HG03039 (cell line): ENCODE results near the gene DPP4.

Source experiments
- ATAC-seq: cut with Tn5 transposase; IDR thresholded peaks from one replicate; pipeline ENCODE4 v1.9.1; 2021; ENCODE audit warnings: mild to moderate bottlenecking, moderate library complexity; ENCODE audit not compliant: unreplicated experiment

The DPP4 gene

GRCh38 chr2:162073888-162074631 is at the start of gene DPP4:
TSS of gene DPP4 (minus strand) at chr2:162074215. CDS start at chr2:162073981, 234 bp downstream.
- peak; percentile 83 for ATAC-seq

- ATAC-seq, result no peak
These were observed 44.4 kb upstream of the DPP4 start for GRCh38 chr2:162118166-162119031.

GRCh38 chr2:162116352-162116751 is 42.3 kb upstream of the DPP4 start:
- ATAC-seq, result no peak

GRCh38 chr2:162115076-162115475 is 41.1 kb upstream of the DPP4 start:
- no peak for ATAC-seq

GRCh38 chr2:162114271-162114670 is 40.3 kb upstream of the DPP4 start:
- ATAC-seq, result no peak

GRCh38 chr2:162113776-162114168 is 39.8 kb upstream of the DPP4 start:
- no peak for ATAC-seq

- ATAC-seq, result no peak
These were observed 39.2 kb upstream of the DPP4 start for GRCh38 chr2:162113088-162113775.

GRCh38 chr2:162111958-162112850 is 38.2 kb upstream of the DPP4 start:
- ATAC-seq, result no peak

GRCh38 chr2:162107361-162107901 is 33.4 kb upstream of the DPP4 start:
- no peak for ATAC-seq

- ATAC-seq, result no peak
These were observed 32.7 kb upstream of the DPP4 start for GRCh38 chr2:162106746-162107145.

GRCh38 chr2:162106146-162106551 is 32.1 kb upstream of the DPP4 start:
- ATAC-seq, result no peak

GRCh38 chr2:162103443-162104009 is 29.5 kb upstream of the DPP4 start:
- no peak for ATAC-seq

- no peak for ATAC-seq
These were observed 26.6 kb upstream of the DPP4 start for GRCh38 chr2:162100579-162100978.

GRCh38 chr2:162099836-162100235 is 25.8 kb upstream of the DPP4 start:
- ATAC-seq, result no peak

GRCh38 chr2:162092658-162093556 is 18.9 kb upstream of the DPP4 start:
- no peak for ATAC-seq

GRCh38 chr2:162092008-162092390 is 18.0 kb upstream of the DPP4 start:
- no peak for ATAC-seq

- ATAC-seq, result no peak
These were observed 17.5 kb upstream of the DPP4 start for GRCh38 chr2:162091325-162092007.

GRCh38 chr2:162090109-162090508 is 16.1 kb upstream of the DPP4 start:
- ATAC-seq, result no peak
